Uterus (tissue), 2 donors: ENCODE data around the gene UBASH3A.

Experiments used
- CTCF ChIP-seq, 4 experiments: fragments of 200-600 bp in 2 of 4; fragments of 450-650 bp in 2 of 4; sonication (generic) in 2 of 4; IDR thresholded peaks; one replicate each; pipeline ENCODE4 v1.5.1; 2016 to 2019; ENCODE audit warnings: antibody characterized with exemption in 4 of 4, mild to moderate bottlenecking in 2 of 4, moderate library complexity in 1 of 4
- POLR2A ChIP-seq, 2 donors: fragments of 450-650 bp; IDR thresholded peaks; one replicate each; pipeline ENCODE4 v1.6.1; 2016; ENCODE audit warnings: antibody characterized with exemption in 2 of 2, mild to moderate bottlenecking in 1 of 2, moderate library complexity in 1 of 2

DNA sequence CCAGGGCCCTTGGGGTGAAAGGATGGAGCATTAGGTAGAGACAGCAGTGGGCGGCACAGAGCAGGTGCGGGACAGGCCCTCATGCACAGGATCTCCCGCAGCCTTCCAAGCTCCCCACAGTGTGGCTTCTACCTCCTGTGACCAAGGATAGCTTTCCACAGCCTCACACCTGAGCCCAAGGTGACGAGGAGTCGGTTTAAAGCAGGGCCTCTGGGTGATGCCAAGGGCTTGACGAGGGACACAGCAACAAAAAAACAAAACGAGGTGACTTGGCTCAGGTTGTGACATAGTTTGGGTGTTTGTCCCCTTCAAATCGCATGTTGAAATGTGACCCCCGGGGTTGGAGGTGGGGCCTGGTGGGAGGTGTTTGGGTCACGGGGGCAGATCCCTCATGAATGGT, 77.0 kb downstream of the UBASH3A start:
- TF ChIP-seq POLR2A (IDR thresholded peaks at IDR 0.05) (no peak), CTCF (IDR thresholded peaks at IDR 0.05) (no peak)
